Heart right ventricle (tissue), 16 donors: ENCODE measurements around the gene MTMR3. TPM values are rescaled to one million over a fixed set of nuclear protein-coding genes. Genes with fewer than 3 reads are reported as not detected.
"Not testable (repeated sequence)": the region's sequence is repeated elsewhere in the genome, so short reads cannot be mapped to it uniquely, and the experiment has no call there.

Experiments used
- ATAC-seq, 8 donors: fragments of 200-7000 bp; cut with Tn5 transposase; one replicate each; pipeline ENCODE4 v1.9.1; 2020; ENCODE audit warnings: mild to moderate bottlenecking in 8 of 8, moderate library complexity in 8 of 8, moderate number of reproducible peaks in 1 of 8
- DNase-seq, 2 donors: peaks; one replicate each; pipeline ENCODE4 v3.0.0-alpha.2; 2020
- H3K27ac ChIP-seq, 10 donors: fragments of 200-600 bp; sonication (generic) in 2 of 10; one replicate each; pipeline versions ENCODE4 v1.5.0 to v1.8.0; 2020 to 2022; ENCODE audit warnings: mild to moderate bottlenecking in 3 of 10
- H3K27me3 ChIP-seq, 7 donors: fragments of 200-600 bp; one replicate each; pipeline ENCODE4 v1.8.0; 2021 to 2022; ENCODE audit warnings: mild to moderate bottlenecking in 2 of 7
- H3K36me3 ChIP-seq, 9 donors: fragments of 200-600 bp; sonication (generic) in 1 of 9; one replicate each; pipeline versions ENCODE4 v1.5.0 to v1.8.0; 2020 to 2022; ENCODE audit warnings: mild to moderate bottlenecking in 2 of 9
- H3K4me1 ChIP-seq, 9 donors: fragments of 200-600 bp; sonication (generic) in 1 of 9; one replicate each; pipeline versions ENCODE4 v1.5.0 to v1.8.0; 2020 to 2022; ENCODE audit warnings: mild to moderate bottlenecking in 4 of 9
- H3K4me3 ChIP-seq, 10 donors: fragments of 200-600 bp; sonication (generic) in 2 of 10; one replicate each; pipeline versions ENCODE4 v1.5.0 to v1.8.0; 2020 to 2022; ENCODE audit warnings: mild to moderate bottlenecking in 7 of 10, moderate library complexity in 2 of 10
- H3K9me3 ChIP-seq, 11 donors: fragments of 200-600 bp in 10 of 11; sonication (generic) in 2 of 11; one replicate each; pipeline versions ENCODE4 v1.5.0 to v1.8.0; 2013 to 2022; ENCODE audit warnings: mild to moderate bottlenecking in 2 of 11, control low read depth in 1 of 11, moderate library complexity in 1 of 11
- WGBS, 2 donors: extraction: QIAGEN DNeasy Blood & Tissue Kit; methylation state at CpG; one replicate each; pipeline ENCODE4 v1.1.7; 2013; ENCODE audit warnings: inconsistent platforms in 1 of 2; 5-methylcytosine and 5-hydroxymethylcytosine counted together
- intact Hi-C, 10 donors: fragments of 100-400 bp; cut with DNase I; formaldehyde crosslinking; loops; one replicate each; pipeline versions ENCODE4 v1.11.1 to v1.14.2; 2022
- long read RNA-seq, 3 donors: library from polyadenylated mRNA; unstranded; transcript quantifications; one replicate each; pipeline ENCODE4 v2.0.0, GENCODE V29; 2020 to 2021
- polyA plus RNA-seq, 2 donors: library from polyadenylated mRNA; stranded (reverse); fragments of 200-250 nt; gene quantifications; one replicate each; pipeline ENCODE4 v1.2.3, GENCODE V29; 2013
- total RNA-seq, 10 donors: library from RNA; stranded (reverse); fragmentation: NEBNext Ultra II Directional in 3 of 10; extraction: Animal tissue kit (Norgen Biotek cat#: 25700) in 3 of 10; gene quantifications; one replicate each; pipeline versions ENCODE4 v1.2.1 to v1.2.4, GENCODE V29; 2021 to 2023
- TF ChIP-seq, protein P1 (sequence below), 9 donors: fragments of 200-600 bp; sonication (generic) in 2 of 9; IDR thresholded peaks; one replicate each; pipeline versions ENCODE4 v1.5.0 to v1.8.0; 2021 to 2022; ENCODE audit warnings: antibody characterized with exemption in 9 of 9, mild to moderate bottlenecking in 5 of 9, moderate library complexity in 1 of 9
- donor health status: Arrhythmogenic right ventricular cardiomyopathy.
- donor health status: ischemic (EF 13 %, LVEDD 7.1; RV severe dilation, severe dysfunction).
- donor health status: healthy with polysubstance abuse.
- donor health status: DM: no; HTN: yes; CAD: no.
- donor health status: DM: no; HTN: no; CAD: no.
- donor health status: ischemic (EF 25% LVEDD 6.9; RV normal size, moderate dysfunction).
- donor health status: ischemic (EF 25% LVEDD 5.7; RV mildly dilated, moderate dysfunction).
- donor health status: healthy.
- donor health status: DM: yes; HTN: yes; CAD: no.
- donor health status: Ischemic cardiomyopathy.
- donor health status: ischemic (EF 35%, LVEDD 5.7; RV mildly dilated, moderate dysfunction).
- donor health status: nonischemic (EF 11% LVEDD 7.7; RV severe dilation, severe dysfunction).
- donor health status: DM: yes; HTN: yes; CAD: no.
- donor health status: PGD.
- donor health status: ischemic (EF 29% LVEDD 5.4; RV normal size, mild dysfunction).
- donor health status: nonischemic (EF 23%, LVEDD 6.1; RV moderate dilation, normal function).

The MTMR3 gene
- 10 to 100 TPM; 26.1 to 42.9 (median 36.5) TPM for total RNA-seq
- 10 to 100 TPM in 1 of 2 donors, 1 to 10 TPM in 1; 9.8 to 14.1 TPM for polyA plus RNA-seq
- long read RNA-seq, donor 1, partial matches to known transcripts: 4 of 16 reads
- long read RNA-seq, donor 1, other reads (novel, unspliced or antisense): 12 of 16 reads
- long read RNA-seq, donor 2, full-length matches to known transcripts: 2 of 23 reads
- long read RNA-seq, donor 2, partial matches to known transcripts: 4 of 23 reads
- long read RNA-seq, donor 2, other reads (novel, unspliced or antisense): 17 of 23 reads
- long read RNA-seq, donor 3, full-length matches to known transcripts: 3 of 25 reads
- long read RNA-seq, donor 3, partial matches to known transcripts: 4 of 25 reads
- long read RNA-seq, donor 3, other reads (novel, unspliced or antisense): 18 of 25 reads

DNA sequence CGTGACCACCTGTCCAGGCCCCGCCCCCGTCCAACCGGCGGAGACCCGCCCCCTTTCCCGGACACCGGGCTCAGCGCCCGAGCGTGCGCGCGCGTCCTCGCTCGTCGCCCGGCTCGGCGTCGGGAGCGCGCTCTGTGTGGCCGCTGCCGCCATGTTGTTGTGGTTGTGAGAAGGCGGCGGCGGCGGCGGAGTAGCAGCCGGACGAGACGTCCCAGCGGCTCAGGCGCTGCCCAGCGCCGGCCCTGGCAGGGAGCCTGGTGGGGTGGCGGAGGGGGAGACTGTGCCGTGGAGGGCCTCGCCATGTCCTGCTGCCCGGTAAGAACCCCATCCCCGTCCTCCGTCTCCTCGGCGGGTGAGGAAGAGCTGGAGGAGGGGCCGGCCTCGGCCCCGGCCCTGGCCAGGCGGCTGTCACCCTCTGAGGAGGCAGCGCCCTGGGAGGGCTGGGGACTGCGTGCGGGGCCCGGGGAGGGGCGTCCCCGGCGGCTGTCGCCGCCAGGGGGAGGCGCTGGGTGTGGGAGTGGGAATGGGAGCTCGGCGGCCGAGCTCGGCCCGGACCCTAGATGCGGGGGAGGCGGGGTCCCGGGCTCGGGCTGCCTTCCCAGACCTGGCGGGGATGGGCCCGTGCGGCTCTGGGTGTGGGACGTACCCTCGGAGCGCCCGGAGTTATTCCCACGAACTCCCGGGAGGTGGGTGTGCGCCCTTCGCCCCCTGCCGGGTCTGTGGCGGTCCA lies at the start of gene MTMR3:
MTMR3 (plus strand) TSS at position 130 of the 730 bp plus-strand sequence. CDS start 87,886 bp downstream, outside the sequence.
- TF ChIP-seq, protein P1, sequence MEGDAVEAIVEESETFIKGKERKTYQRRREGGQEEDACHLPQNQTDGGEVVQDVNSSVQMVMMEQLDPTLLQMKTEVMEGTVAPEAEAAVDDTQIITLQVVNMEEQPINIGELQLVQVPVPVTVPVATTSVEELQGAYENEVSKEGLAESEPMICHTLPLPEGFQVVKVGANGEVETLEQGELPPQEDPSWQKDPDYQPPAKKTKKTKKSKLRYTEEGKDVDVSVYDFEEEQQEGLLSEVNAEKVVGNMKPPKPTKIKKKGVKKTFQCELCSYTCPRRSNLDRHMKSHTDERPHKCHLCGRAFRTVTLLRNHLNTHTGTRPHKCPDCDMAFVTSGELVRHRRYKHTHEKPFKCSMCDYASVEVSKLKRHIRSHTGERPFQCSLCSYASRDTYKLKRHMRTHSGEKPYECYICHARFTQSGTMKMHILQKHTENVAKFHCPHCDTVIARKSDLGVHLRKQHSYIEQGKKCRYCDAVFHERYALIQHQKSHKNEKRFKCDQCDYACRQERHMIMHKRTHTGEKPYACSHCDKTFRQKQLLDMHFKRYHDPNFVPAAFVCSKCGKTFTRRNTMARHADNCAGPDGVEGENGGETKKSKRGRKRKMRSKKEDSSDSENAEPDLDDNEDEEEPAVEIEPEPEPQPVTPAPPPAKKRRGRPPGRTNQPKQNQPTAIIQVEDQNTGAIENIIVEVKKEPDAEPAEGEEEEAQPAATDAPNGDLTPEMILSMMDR (IDR thresholded peaks at IDR 0.05): peak in 8 of 9 donors; percentile 8 to 70 (median 54)
- ATAC-seq (peak; percentile 90 to 97 (median 94)), DNase-seq (peak; percentile 94 to 96)
- intact Hi-C loops: loop anchor here in 7 of 10 donors (1.0 to 10.0 kb wide), 4 partner anchors 45 to 122 kb away; partner anchors contain the start of gene ASCC2 (in 1 of the 7)
- no peaks in the 10 kb centered on the region for H3K9me3 ChIP-seq
- no peaks in the 10 kb centered on the region for H3K36me3 ChIP-seq
- peak within 1 kb of the TSS; percentile 68 to 99 (median 95) for H3K4me3 ChIP-seq
- H3K27me3 ChIP-seq: no peaks in the 10 kb centered on the region
- peaks cover 11 to 50% (median 46%) of the 10 kb centered on the region in 9 donors for H3K4me1 ChIP-seq
- 0% methylated on average over 72 to 82 of the region's 82 CpGs for WGBS, 2 donors
- H3K27ac ChIP-seq: peak within 1 kb of the TSS; percentile 86 to 100 (median 98)

DNA sequence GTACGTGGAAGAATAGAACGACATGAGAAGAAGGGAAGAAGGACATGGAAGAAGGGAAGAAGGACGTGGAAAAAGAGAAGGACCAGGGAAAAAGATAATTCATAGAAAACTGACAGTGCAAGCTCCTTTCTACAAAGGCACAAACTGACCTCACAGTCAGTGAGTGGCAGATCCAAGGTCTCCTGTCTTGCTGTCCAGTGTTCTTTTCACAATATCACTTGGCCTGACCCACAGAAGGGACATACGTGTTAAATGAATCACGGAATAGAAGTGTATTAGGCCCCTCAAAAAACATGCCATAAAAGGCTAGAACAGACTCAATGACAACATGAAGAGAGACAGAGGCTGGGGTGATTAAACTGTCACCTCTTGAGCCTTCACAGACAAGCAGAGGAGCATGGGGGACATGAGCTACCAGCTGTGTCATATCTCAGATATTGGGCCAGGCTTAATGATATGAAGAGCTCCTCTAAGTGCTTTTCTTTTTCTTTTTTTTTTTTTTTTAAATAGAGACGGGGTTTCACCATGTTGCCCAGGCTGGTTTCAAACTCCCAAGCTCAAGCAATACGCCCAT lies 49.5 kb upstream of the MTMR3 start:
- peaks cover 12 to 70% (median 47%) of the 10 kb centered on the region in 9 donors for H3K4me1 ChIP-seq

DNA sequence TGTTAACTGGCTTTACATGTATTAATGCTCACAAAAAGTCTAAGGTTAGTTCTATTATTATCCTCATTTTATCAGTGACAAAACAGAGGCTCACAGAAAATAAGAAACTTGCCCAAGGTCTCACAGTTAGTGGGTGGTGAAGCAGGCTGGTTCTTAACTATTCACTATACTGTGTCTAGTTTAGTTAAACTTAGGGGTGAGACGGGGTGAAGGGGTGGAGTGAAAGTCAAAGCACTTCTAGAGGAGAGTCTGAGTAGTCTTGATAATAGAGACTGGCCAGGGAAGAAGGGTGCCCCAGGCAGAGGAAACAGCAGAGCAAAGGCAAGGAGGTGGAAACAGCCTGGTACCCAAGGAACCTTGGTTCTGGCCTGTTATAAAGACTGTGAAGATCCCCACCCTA lies 48.9 kb upstream of the MTMR3 start:
- TF ChIP-seq, protein P1 (IDR thresholded peaks at IDR 0.05): no peak
- 81 to 83% methylated on average over 1 of the region's 1 CpG for WGBS, 2 donors

More for the DNA sequence above, 49.5 kb upstream of the MTMR3 start:
- no peaks in the 10 kb centered on the region for H3K9me3 ChIP-seq
- no peaks in the 10 kb centered on the region for H3K27me3 ChIP-seq
- ATAC-seq (peak in 3 of 8 donors; percentile 2 to 31 (median 29)), DNase-seq (no peak)
- H3K4me3 ChIP-seq: no peak overlapping the region
- intact Hi-C loops: loop anchor here in 2 of 10 donors (10.0 kb wide), 3 partner anchors 59 to 171 kb away; no protein-coding TSS in a partner anchor
- H3K36me3 ChIP-seq: peaks cover 0 to 75% (median 12%) of the 10 kb centered on the region in 9 donors
- peak overlapping the region in 8 of 10 donors; percentile 21 to 84 (median 69) for H3K27ac ChIP-seq
- whole genome bisulfite sequencing, 2 donors: 63 to 70% methylated on average over 7 of the region's 7 CpGs
- TF ChIP-seq, protein P1 (IDR thresholded peaks at IDR 0.05): no peak

DNA sequence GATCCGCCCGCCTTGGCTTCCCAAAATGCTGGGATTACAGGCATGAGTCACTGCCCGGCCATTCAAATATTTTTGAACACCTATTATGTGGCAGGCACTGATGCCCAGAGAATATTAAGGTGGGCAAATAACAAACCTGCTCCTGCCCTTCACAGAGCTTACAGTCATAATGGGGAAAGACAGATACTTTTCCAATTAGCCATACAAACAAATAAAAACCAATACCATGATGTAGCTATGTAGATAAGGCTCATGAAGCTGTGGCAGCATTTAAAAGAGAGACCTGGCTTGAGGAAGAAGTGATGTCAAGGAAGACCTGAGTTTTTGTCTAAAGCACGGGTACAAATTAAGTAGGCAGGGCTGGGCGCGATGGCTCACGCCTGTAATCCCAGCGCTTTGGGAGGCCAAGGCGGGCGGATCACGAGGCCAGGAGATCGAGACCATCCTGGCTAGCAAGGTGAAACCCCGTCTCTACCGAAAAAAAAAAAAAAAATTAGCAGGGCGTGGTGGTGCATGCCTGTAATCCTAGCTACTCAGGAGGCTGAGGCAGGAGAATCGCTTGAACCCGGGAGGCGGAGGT lies 46.1 kb upstream of the MTMR3 start:
- H3K27ac ChIP-seq, H3K9me3 ChIP-seq, ATAC-seq, DNase-seq, H3K27me3 ChIP-seq: not testable (repeated sequence)
- Histone ChIP-seq H3K4me1 (peaks cover 12 to 59% (median 41%) of the 10 kb centered on the region in 9 donors), H3K36me3 (peaks cover 0 to 43% (median 10%) of the 10 kb centered on the region in 9 donors), H3K4me3 (peak overlapping the region in 6 of 10 donors; percentile 82 to 97 (median 88))
- WGBS, 2 donors: 92 to 94% methylated on average over 18 of the region's 18 CpGs
- intact Hi-C loops: loop anchor here in 4 of 10 donors (5.0 to 10.0 kb wide), 5 partner anchors 62 to 168 kb away; partner anchors contain the start of genes UQCR10 (in 1 of the 4) and ZMAT5 (in 1 of the 4)

More for the DNA sequence above, 48.9 kb upstream of the MTMR3 start:
- DNase-seq (no peak), ATAC-seq (no peak)
- H3K36me3 ChIP-seq: peaks cover 0 to 70% (median 12%) of the 10 kb centered on the region in 9 donors
- H3K9me3 ChIP-seq: no peaks in the 10 kb centered on the region
- intact Hi-C loops: loop anchor here in 2 of 10 donors (10.0 kb wide), 3 partner anchors 59 to 171 kb away; no protein-coding TSS in a partner anchor
- H3K4me1 ChIP-seq: peaks cover 12 to 76% (median 53%) of the 10 kb centered on the region in 9 donors
- no peaks in the 10 kb centered on the region for H3K27me3 ChIP-seq
- H3K4me3 ChIP-seq: no peak overlapping the region
- peak overlapping the region in 7 of 10 donors; percentile 10 to 84 (median 70) for H3K27ac ChIP-seq
